IMR-90 (cell line): ENCODE data around the gene EVA1A. TPM values are rescaled to one million over a fixed set of nuclear protein-coding genes. Genes with fewer than 3 reads are reported as not detected.

Experiments
- ATAC-seq: fragments of 200-7000 bp; cut with Tn5 transposase; 2 replicates; pipeline ENCODE4 v1.9.1; 2020; ENCODE audit warnings: low read depth, mild to moderate bottlenecking, moderate library complexity
- BruUV-seq: library from RNA; stranded (reverse); fragments of 400-500 nt; replicated peaks from 2 replicates; lab custom pipeline; 2021; lab: Mats Ljungman, UMichigan
- CTCF ChIA-PET: fragments of 300-600 bp; formaldehyde crosslinking; extraction: SDS; loops from one replicate; lab custom pipeline; 2021; ENCODE audit warnings: antibody characterized with exemption; lab: Yijun Ruan, JAX
- POLR2A ChIA-PET: fragments of 300-600 bp; sonication (Branson Sonifier 250); formaldehyde crosslinking; loops from one replicate; lab custom pipeline; 2022; ENCODE audit warnings: antibody characterized with exemption; ENCODE audit not compliant: unreplicated experiment; lab: Charles Lee
- DNase-seq: peaks from one replicate; pipeline ENCODE4 v3.0.0; 2013
- H2AFZ ChIP-seq: replicated peaks from 2 replicates; pipeline ENCODE3; 2013; ENCODE audit warnings: low read length, mild to moderate bottlenecking; ENCODE audit not compliant: poor library complexity
- H2AK5ac ChIP-seq: 2 replicates; pipeline ENCODE4 v1.6.1; 2013; ENCODE audit warnings: low read depth, low read length, inconsistent platforms
- H2AK9ac ChIP-seq: replicated peaks from 2 replicates; pipeline ENCODE3; 2013; ENCODE audit warnings: mild to moderate bottlenecking, low read depth, low read length, moderate library complexity; ENCODE audit not compliant: poor library complexity
- H2BK120ac ChIP-seq: 2 replicates; pipeline ENCODE4 v1.6.1; 2013; ENCODE audit warnings: low read depth, low read length, inconsistent platforms
- H2BK15ac ChIP-seq: 3 replicates; pipeline ENCODE4 v1.6.1; 2013; ENCODE audit warnings: low read depth, low read length, inconsistent platforms
- H2BK20ac ChIP-seq: 2 replicates; pipeline ENCODE4 v1.6.1; 2013; ENCODE audit warnings: low read depth, mild to moderate bottlenecking, inconsistent platforms, low read length, moderate library complexity
- H2BK5ac ChIP-seq: 2 replicates; pipeline ENCODE4 v1.6.1; 2013; ENCODE audit warnings: mild to moderate bottlenecking, low read depth, low read length, inconsistent platforms; ENCODE audit not compliant: poor library complexity, severe bottlenecking
- H3K14ac ChIP-seq: replicated peaks from 2 replicates; pipeline ENCODE4 v1.6.1; 2013; ENCODE audit warnings: low read depth, low read length, inconsistent platforms
- H3K18ac ChIP-seq: 2 replicates; pipeline ENCODE4 v1.6.1; 2013; ENCODE audit warnings: low read depth, low read length, control low read depth
- H3K23ac ChIP-seq: 2 replicates; pipeline ENCODE4 v1.6.1; 2013; ENCODE audit warnings: low read depth, low read length, inconsistent platforms
- H3K27ac ChIP-seq: 2 replicates; pipeline ENCODE4 v1.5.1; 2013; ENCODE audit warnings: mild to moderate bottlenecking, control low read depth, low read length; ENCODE audit not compliant: insufficient read depth
- H3K27me3 ChIP-seq: 2 replicates; pipeline ENCODE4 v1.6.1; 2013; ENCODE audit warnings: low read length; ENCODE audit not compliant: control insufficient read depth, insufficient read depth
- H3K36me3 ChIP-seq: 2 replicates; pipeline ENCODE4 v1.6.1; 2013; ENCODE audit warnings: low read length, mixed read lengths; ENCODE audit not compliant: control insufficient read depth, insufficient read depth
- H3K4ac ChIP-seq: 2 replicates; pipeline ENCODE4 v1.6.1; 2013; ENCODE audit warnings: low read depth, low read length, inconsistent platforms
- H3K4me1 ChIP-seq: 2 replicates; pipeline ENCODE4 v1.6.1; 2013; ENCODE audit warnings: low read length, mixed read lengths; ENCODE audit not compliant: control insufficient read depth, insufficient read depth
- H3K4me2 ChIP-seq: 2 replicates; pipeline ENCODE4 v1.6.1; 2013; ENCODE audit warnings: low read depth, mild to moderate bottlenecking, control low read depth, low read length, moderate library complexity
- H3K4me3 ChIP-seq: 2 replicates; pipeline ENCODE4 v1.5.1; 2013; ENCODE audit warnings: low read depth, mild to moderate bottlenecking, control low read depth, low read length, moderate library complexity; ENCODE audit not compliant: insufficient read depth
- H3K56ac ChIP-seq: 2 replicates; pipeline ENCODE4 v1.6.1; 2013; ENCODE audit warnings: low read length, inconsistent platforms; ENCODE audit not compliant: insufficient read depth; ENCODE audit errors: extremely low read depth
- H3K79me1 ChIP-seq, 2 experiments: 2 replicates each; pipeline ENCODE4 v1.6.1; 2013; ENCODE audit warnings: low read length in 2 of 2, inconsistent platforms in 1 of 2, low read depth in 1 of 2
- H3K9ac ChIP-seq: 2 replicates; pipeline ENCODE4 v1.6.1; 2013; ENCODE audit warnings: low read depth, low read length, control low read depth
- H3K9me1 ChIP-seq: 2 replicates; pipeline ENCODE4 v1.6.1; 2013; ENCODE audit warnings: low read length, inconsistent platforms; ENCODE audit not compliant: insufficient read depth
- H3K9me3 ChIP-seq: 2 replicates; pipeline ENCODE4 v1.6.1; 2013; ENCODE audit warnings: low read length; ENCODE audit not compliant: control insufficient read depth, insufficient read depth
- H4K20me1 ChIP-seq: 2 replicates; pipeline ENCODE4 v1.6.1; 2013; ENCODE audit warnings: low read length, inconsistent platforms; ENCODE audit not compliant: insufficient read depth
- H4K5ac ChIP-seq: 2 replicates; pipeline ENCODE4 v1.6.1; 2013; ENCODE audit warnings: mild to moderate bottlenecking, low read depth, low read length, control low read depth
- H4K8ac ChIP-seq, 2 experiments: 2 replicates each; pipeline ENCODE4 v1.6.1; 2013; ENCODE audit warnings: low read depth in 2 of 2, low read length in 2 of 2, control low read depth in 1 of 2, inconsistent platforms in 1 of 2
- H4K91ac ChIP-seq: 2 replicates; pipeline ENCODE4 v1.6.1; 2013; ENCODE audit warnings: low read depth, low read length, inconsistent platforms; ENCODE audit not compliant: insufficient read depth
- BHLHE40 ChIP-seq: fragments of 150-350 bp; IDR thresholded peaks from 2 replicates; pipeline ENCODE4 v1.6.1; 2016; ENCODE audit warnings: mild to moderate bottlenecking, low read depth, low read length
- CEBPB ChIP-seq: IDR thresholded peaks from 2 replicates; pipeline ENCODE4 v1.6.1; 2012; ENCODE audit warnings: low read depth, low read length, improper control_type of control experiment
- MAFK ChIP-seq: IDR thresholded peaks from 2 replicates; pipeline ENCODE4 v1.6.1; 2012; ENCODE audit warnings: low read depth, low read length, improper control_type of control experiment
- MAZ ChIP-seq: IDR thresholded peaks from 2 replicates; pipeline ENCODE4 v1.6.1; 2012; ENCODE audit warnings: low read depth, mild to moderate bottlenecking, low read length, improper control_type of control experiment, moderate library complexity, borderline replicate concordance
- MXI1 ChIP-seq: IDR thresholded peaks from 2 replicates; pipeline ENCODE4 v1.6.1; 2012; ENCODE audit warnings: low read depth, mild to moderate bottlenecking, low read length, moderate library complexity, borderline replicate concordance
- NFE2L2 ChIP-seq: fragments of 150-350 bp; IDR thresholded peaks from 2 replicates; pipeline ENCODE4 v1.6.1; 2016; ENCODE audit warnings: low read depth, mild to moderate bottlenecking, low read length
- POLR2A ChIP-seq: IDR thresholded peaks from 2 replicates; pipeline ENCODE4 v1.6.1; 2012; ENCODE audit warnings: mild to moderate bottlenecking, low read depth, low read length
- RFX5 ChIP-seq: IDR thresholded peaks from 2 replicates; pipeline ENCODE4 v1.8.0; 2012; ENCODE audit warnings: low read depth, mild to moderate bottlenecking, low read length, moderate library complexity
- SMC3 ChIP-seq: fragments of 150-350 bp; IDR thresholded peaks from 2 replicates; pipeline ENCODE4 v1.6.1; 2016; ENCODE audit warnings: low read depth, mild to moderate bottlenecking, antibody characterized with exemption, low read length, moderate library complexity
- WGBS, 2 experiments: methylation state at CpG; one replicate each; pipeline versions ENCODE4 v1.1.5 to v1.1.7; 2013; ENCODE audit warnings: missing lambda C conversion rate in 2 of 2; ENCODE audit not compliant: insufficient read length in 1 of 2; ENCODE audit errors: extremely low coverage in 2 of 2; 5-methylcytosine and 5-hydroxymethylcytosine counted together
- dilution Hi-C: fragments of 300-500 bp; cut with HindIII; formaldehyde crosslinking; loops from one replicate; pipeline ENCODE4 v1.14.3; 2018; ENCODE audit warnings: low sequenced_read_pairs; ENCODE audit not compliant: unreplicated experiment
- in situ Hi-C: fragments of 300-500 bp; cut with MboI; formaldehyde crosslinking; loops from 3 replicates; pipeline ENCODE4 v1.14.3; 2019; ENCODE audit warnings: low sequenced_read_pairs, inconsistent platforms, mixed read lengths
- intact Hi-C: fragments of 100-400 bp; cut with micrococcal nuclease; formaldehyde crosslinking; loops from 2 replicates; pipeline ENCODE4 v1.10.0; 2022
- polyA plus RNA-seq, 3 experiments: library from polyadenylated mRNA; depleted of rRNA; stranded (reverse); fragments of >200 nt; gene quantifications; 2 replicates each; pipeline ENCODE4 v1.2.3, GENCODE V29; 2012; ENCODE audit warnings: low replicate concordance in 1 of 3
- total RNA-seq: library from RNA; depleted of rRNA; stranded (reverse); fragments of >200 nt; gene quantifications from 2 replicates; pipeline ENCODE4 v1.2.3, GENCODE V29; 2012
- TF ChIP-seq, protein P1 (sequence below): fragments of 150-350 bp; IDR thresholded peaks from 2 replicates; pipeline ENCODE4 v1.6.1; 2017; ENCODE audit warnings: mild to moderate bottlenecking, antibody characterized with exemption, low read length, low read depth
- TF ChIP-seq, protein P2 (sequence below): conservative IDR thresholded peaks from 2 replicates; pipeline ENCODE4 v1.5.1; 2012; ENCODE audit warnings: mild to moderate bottlenecking, low read depth, low read length, improper control_type of control experiment

EVA1A gene
- total and polyA plus RNA-seq, 2 of the 4 experiments (the other 2 are of a cell fraction), result 54.5 to 93.7 TPM

DNA sequence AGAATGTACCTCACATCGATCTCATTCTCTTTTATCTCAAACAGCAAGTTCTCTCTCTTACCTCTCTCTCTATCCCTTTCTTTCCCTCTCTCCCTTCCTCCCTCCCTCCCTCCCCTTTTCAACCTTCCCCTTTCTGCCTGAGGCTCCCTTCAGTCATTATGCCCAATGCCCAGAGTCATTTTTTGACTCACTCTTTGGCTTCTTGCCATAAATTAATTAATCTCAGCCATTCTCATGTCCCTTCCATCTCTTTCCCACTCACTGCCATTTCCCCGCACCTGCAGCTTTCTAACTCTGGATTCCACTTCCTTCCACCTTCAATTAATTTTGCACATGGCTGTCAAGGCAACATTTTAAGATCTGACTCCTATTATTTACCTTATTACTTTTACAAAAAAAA lies 60.1 kb downstream of the EVA1A start:
- H2AFZ ChIP-seq, result no peak overlapping the region
- 100% methylated on average over 2 of the region's 2 CpGs; no CpG with 5 or more reads in 1 of the 2 experiments for WGBS, 2 experiments
- dilution Hi-C loops, result no loop called here
- ATAC-seq (no peak), DNase-seq (peak; percentile 54)
- CTCF ChIA-PET, result no interaction called here
- POLR2A ChIA-PET, result no interaction called here
- H4K5ac ChIP-seq, result no peak overlapping the region
- no peak overlapping the region for H4K8ac ChIP-seq
- no peak overlapping the region for H3K23ac ChIP-seq
- H3K9me3 ChIP-seq, result no peaks in the 10 kb centered on the region
- H4K91ac ChIP-seq, result no peak overlapping the region
- H2AK5ac ChIP-seq, result no peak overlapping the region
- intact Hi-C loops, result no loop called here
- H3K4ac ChIP-seq, result no peak overlapping the region
- H2BK15ac ChIP-seq, result no peak overlapping the region
- H3K4me1 ChIP-seq, result peaks cover 6% of the 10 kb centered on the region
- peaks cover 15% of the 10 kb centered on the region for H3K9me1 ChIP-seq
- H3K4me3 ChIP-seq, result no peak overlapping the region
- no peaks in the 10 kb centered on the region; the same call in 1 of the 2 replicates for H3K36me3 ChIP-seq
- H3K9ac ChIP-seq, result no peak overlapping the region
- H2BK5ac ChIP-seq, result no peak overlapping the region
- BruUV-seq, result no TSS peak
- H3K18ac ChIP-seq, result no peak overlapping the region; the same call in 1 of the 2 replicates
- peaks cover 27% of the 10 kb centered on the region; the same call in 1 of the 2 replicates for H4K20me1 ChIP-seq
- TF ChIP-seq NFE2L2 (no peak), MXI1 (no peak), MAFK (no peak), MAZ (no peak), BHLHE40 (no peak), POLR2A (no peak), CEBPB (no peak), SMC3 (no peak), RFX5 (no peak)
- TF ChIP-seq, protein P1, sequence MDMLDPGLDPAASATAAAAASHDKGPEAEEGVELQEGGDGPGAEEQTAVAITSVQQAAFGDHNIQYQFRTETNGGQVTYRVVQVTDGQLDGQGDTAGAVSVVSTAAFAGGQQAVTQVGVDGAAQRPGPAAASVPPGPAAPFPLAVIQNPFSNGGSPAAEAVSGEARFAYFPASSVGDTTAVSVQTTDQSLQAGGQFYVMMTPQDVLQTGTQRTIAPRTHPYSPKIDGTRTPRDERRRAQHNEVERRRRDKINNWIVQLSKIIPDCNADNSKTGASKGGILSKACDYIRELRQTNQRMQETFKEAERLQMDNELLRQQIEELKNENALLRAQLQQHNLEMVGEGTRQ, result no peak
- TF ChIP-seq, protein P2, sequence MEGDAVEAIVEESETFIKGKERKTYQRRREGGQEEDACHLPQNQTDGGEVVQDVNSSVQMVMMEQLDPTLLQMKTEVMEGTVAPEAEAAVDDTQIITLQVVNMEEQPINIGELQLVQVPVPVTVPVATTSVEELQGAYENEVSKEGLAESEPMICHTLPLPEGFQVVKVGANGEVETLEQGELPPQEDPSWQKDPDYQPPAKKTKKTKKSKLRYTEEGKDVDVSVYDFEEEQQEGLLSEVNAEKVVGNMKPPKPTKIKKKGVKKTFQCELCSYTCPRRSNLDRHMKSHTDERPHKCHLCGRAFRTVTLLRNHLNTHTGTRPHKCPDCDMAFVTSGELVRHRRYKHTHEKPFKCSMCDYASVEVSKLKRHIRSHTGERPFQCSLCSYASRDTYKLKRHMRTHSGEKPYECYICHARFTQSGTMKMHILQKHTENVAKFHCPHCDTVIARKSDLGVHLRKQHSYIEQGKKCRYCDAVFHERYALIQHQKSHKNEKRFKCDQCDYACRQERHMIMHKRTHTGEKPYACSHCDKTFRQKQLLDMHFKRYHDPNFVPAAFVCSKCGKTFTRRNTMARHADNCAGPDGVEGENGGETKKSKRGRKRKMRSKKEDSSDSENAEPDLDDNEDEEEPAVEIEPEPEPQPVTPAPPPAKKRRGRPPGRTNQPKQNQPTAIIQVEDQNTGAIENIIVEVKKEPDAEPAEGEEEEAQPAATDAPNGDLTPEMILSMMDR, result no peak
- H3K14ac ChIP-seq, result no peak overlapping the region
- H2BK120ac ChIP-seq, result no peak overlapping the region
- no peak overlapping the region for H3K4me2 ChIP-seq
- no peak overlapping the region for H3K27ac ChIP-seq
- no peak overlapping the region for H3K56ac ChIP-seq
- no peaks in the 10 kb centered on the region for H3K27me3 ChIP-seq
- H2BK20ac ChIP-seq, result no peak overlapping the region
- peaks cover 46 to 71% of the 10 kb centered on the region in 2 experiments for H3K79me1 ChIP-seq
- no peak overlapping the region for H2AK9ac ChIP-seq
- in situ Hi-C loops, result no loop called here
